Stimulated activated CD8-positive, alpha-beta memory T cell treated with anti-CD3 and anti-CD28 coated beads, Interleukin-15, amount 100 ng/mL, for 48 hours (primary cell): ENCODE results near the gene NR5A2.

Source experiments
- DNase-seq, 2 donors: peaks; one replicate each; pipeline ENCODE4 v3.0.0-alpha.2; 2020; ENCODE audit warnings: low read depth in 2 of 2

NR5A2 gene

GRCh38 chr1:200027264-200027823 lies at the start of gene NR5A2:
NR5A2 (plus strand) TSS chr1:200027710; CDS start chr1:200027848, 138 bp downstream.
- DNase-seq: no peak

DNA sequence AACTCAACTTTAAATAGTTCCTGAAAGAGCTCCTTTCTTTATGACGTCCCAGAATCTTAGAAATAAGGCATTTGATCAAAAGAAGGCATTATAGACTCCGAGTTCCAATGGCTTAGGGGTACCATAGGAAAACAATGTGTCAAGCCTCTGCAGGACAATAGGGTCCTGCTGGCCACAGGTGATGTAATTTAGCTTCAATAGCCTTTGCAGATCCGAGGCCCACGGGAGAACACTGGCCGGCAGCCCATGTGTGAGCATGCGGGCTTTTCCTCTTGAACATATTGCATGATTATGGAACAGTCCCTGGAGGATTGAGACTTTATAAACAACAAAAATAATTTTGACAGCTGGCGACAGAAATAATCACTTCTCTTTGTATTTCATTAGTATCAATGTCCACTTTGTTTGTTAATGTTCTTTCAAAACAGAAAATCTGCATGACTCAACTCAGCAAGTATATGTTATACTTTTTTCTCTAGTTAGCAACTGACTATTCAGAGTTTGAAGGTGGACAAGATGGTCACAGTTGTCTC lies 49.0 kb upstream of the NR5A2 start:
- DNase-seq: no peak

- no peak for DNase-seq
Measured at GRCh38 chr1:199979071-199979470, 48.4 kb upstream of the NR5A2 start.

- no peak for DNase-seq
Measured at GRCh38 chr1:199981584-199981983, 45.9 kb upstream of the NR5A2 start.

GRCh38 chr1:199982606-199983005 lies 44.9 kb upstream of the NR5A2 start:
- no peak for DNase-seq

DNA sequence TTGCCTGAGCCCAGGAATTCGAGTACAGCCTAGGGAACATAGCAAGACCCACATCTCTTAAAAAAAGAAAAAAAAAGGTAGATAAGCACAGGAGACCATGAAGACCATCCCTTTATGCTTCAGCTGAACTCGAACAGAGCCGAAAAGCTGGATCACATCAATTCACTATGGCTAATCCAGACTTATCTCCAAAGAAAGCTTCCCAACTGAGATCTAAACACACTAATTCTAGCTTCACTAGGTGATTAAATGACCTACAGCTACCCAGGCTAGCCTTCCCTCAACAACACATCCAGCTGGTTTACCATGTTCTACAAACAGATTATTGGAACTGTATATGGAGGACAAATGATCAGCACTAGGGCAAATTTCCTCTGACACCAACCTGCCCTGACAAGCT lies 44.0 kb upstream of the NR5A2 start:
- no peak for DNase-seq

DNA sequence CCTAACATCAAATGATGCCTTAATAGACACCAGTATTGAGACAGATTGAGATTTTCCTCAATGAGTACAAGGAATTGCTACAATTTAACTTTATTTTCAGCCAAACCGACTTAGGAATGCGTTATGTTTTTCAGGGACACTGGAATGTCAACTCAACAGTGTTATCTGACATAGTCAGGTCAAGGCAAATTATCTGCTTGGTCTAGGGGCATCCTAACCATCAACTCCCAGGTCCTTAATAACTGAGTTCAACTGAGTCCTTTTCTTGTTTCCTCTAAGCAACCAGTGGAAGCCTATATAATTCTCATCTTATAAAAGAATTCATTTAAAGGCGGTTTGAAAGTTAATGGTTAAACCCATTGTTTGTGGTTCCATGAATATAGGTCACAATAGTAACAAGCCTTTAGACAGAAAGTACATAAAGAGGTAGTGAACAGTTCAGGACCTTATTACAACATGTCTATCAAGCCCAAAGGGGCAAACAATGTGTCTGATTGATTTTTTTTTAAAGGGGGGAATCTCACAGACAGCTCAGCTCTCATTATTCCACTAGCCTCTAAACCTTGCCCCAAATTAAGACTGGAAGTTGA lies 32.3 kb upstream of the NR5A2 start:
- no peak for DNase-seq

GRCh38 chr1:200005165-200005564 lies 22.3 kb upstream of the NR5A2 start:
- no peak for DNase-seq

GRCh38 chr1:200006711-200007110 lies 20.8 kb upstream of the NR5A2 start:
- no peak for DNase-seq

- no peak for DNase-seq
Measured at GRCh38 chr1:200015811-200016210, 11.7 kb upstream of the NR5A2 start.

- DNase-seq: no peak
Measured at GRCh38 chr1:200021577-200022238, 5.8 kb upstream of the NR5A2 start.

DNA sequence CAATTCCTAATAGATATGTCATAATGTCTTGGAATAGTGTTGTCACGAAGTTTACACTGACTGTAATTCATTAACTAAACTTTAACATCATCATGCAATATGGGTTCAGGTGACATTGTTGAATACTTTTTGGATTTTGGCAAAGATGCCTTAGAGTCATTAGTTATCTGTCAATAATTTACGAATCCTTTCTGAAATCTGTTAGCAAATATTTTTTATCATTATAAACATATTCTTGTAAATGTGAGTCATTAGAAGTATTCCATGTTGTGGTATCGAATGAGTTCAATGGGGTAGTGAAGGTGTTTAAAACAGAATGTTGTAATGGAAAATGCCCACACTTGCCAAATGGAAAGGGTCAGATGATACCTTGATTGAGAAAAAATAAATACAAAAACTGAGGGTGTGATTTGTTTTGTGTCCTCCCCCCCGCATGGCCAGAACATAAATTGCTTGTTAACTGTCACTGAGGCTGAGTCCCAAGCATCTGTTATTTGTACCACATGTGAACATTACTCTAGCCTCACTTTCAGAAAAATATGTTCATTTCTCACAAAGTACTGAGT lies 5.2 kb upstream of the NR5A2 start:
- DNase-seq: no peak

- no peak for DNase-seq
Measured at GRCh38 chr1:200028586-200029034, 1.1 kb downstream of the NR5A2 start.

DNA sequence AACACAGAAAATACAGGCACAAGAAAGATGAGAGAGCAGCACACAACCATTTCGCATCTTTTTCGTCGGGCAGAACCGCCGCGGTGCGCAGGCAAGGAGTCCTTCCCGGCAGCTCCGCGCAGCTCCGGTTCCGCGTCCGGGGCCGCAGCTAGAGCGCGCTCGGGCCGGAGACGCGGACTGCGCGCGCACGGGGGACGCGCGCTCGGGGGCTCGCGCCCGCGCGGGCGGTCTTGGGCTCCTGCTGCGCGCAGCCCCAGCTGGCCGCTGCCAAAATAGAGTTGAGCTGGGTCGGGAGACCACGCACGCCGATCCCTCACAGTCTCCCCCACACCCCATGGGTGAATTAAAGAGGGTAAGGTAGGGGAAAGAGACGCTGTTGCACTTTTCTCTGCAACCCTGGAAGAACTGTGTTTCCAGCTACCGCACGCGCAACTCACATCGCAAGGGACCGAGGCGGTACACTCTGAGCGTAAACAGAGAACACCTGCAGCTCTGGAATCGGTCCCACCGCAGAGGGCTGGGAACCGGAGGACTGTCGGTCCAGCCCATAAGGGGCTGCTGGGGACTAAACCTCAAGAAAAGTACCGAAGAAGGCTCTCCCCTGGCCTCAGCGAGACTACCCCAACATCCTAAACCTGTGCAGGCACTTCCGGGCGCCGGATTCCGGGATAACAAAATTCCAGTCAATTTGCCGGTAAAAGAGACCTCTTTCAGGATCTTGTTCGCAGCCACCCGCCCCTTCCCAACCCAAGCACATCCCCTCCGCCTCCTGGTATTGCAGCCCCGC lies 1.7 kb downstream of the NR5A2 start:
- DNase-seq: no peak

- DNase-seq: no peak
Measured at GRCh38 chr1:200029822-200030152, 2.3 kb downstream of the NR5A2 start.

DNA sequence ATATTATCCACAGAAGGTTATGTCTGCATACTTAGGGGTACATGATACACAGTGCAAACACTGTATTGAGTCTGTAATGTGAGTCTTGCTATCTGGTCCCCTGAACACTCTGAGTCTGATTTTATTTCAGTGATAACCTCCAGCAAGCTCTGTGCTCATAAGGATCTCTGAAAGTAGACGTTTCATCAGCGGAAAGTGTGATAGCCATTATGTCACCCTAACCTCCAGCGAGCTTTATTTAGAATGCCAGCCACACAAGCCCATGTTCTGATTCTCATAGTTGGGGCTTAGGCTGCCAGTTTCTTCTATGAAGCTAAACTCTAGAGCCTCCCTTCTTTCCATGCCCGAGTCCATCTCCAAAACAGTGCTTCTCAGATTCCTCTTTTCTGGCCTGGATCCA lies 3.3 kb downstream of the NR5A2 start:
- DNase-seq: no peak

DNA sequence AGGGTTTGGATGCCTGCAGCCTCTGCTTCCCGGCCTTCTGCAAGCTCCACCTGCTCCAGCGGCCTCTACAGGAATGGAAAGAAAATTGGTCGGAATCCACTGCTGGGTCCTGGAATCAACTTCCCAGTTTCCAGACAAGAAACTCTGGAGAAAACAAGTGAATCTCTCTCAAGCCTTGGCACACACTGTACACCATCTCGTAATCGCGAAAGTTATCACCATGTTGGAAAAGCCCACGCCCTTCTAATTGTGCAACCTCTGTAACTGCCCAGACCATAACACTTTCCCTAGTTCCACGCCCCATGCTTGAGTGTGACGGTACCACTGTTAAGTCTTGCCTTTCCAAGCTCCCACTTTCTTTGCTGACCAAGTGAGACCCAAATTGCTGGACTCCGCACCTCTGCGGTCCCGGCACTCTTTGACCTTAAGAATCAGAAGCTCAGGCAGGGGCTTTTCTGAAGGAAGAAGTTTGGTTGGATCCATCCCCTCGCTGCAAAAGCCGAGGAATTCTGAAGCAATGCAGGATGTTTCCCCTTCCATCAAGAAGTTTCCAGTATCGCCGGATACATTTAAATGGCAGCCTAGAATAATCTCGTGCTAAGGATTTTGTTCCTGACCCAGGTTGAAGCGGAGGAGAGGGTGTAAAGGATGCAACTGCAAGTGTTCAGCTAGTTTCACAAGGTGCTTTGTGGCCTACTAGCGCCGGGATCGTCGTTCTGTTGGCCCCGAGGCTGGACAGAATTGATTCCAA lies 6.2 kb downstream of the NR5A2 start:
- no peak for DNase-seq

- DNase-seq: no peak
Measured at GRCh38 chr1:200034262-200034557, 6.7 kb downstream of the NR5A2 start.

DNA sequence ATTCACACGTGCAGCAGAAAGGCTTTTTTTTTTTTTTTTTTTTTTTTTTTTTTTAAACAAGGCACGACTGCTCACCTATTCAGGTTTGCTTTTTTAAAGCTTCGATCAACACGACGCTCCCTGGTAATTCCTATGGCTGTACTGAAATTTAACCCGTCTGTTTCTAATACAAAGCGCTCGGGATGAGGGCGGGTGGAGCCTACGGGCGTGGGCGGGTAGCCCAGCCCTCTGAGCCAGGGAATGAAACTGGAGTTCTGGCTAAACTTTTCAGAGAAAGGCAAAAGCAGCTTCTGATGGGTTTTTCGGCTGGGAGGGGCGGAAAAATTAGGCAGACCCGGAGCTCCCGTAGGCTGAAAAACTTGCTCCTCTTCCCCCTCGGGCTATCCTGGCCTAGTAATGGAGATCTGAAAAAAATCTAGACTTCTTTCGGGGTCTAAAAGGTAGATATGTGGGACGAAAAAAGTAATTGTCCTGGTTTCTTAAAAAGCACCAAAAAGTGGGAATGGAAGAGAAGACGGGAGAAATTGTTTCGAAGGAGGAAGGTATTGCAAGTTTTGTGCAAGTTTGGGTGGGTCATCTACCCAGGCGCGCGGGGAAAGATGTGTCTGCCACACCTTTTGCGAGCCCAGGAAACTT lies 7.4 kb downstream of the NR5A2 start:
- DNase-seq: no peak

DNA sequence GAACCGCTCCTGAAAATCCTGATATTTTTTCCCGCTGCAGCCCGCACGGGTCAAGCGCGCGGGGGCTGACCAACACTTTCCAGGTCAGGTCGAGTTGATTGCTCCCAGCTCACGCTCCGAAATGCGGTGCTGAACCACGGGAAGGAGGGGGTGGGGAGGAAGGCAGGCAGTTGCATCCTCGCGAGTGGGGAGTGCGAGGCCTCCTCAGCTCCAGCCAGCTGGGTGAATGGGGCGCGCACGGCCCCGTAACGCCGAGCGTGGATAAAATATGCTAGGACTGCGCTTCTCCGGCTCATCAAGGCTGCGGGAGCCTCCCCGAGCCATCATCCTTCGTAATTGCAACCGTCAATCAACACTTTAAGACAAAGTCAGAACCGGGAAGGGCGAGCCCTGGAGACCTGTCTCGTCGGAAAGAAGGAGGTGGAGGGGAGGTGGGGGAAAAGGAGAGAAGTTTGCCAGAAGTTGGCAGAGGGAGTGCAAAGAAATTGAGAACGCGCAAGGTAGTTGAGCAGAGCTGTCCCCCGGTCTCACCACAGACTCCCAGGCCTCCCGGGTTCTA lies 8.0 kb downstream of the NR5A2 start:
- no peak for DNase-seq
